ENCODE measurements around the gene STXBP1. TPM values are rescaled to one million over a fixed set of nuclear protein-coding genes. Genes with fewer than 3 reads are reported as not detected.

STXBP1 gene
- polyA plus RNA-seq, 2 of the 4 experiments (the other 2 are of a cell fraction) = 13.3 to 22.6 TPM

- no peaks in the 10 kb centered on the region for H3K9me3 ChIP-seq
- H3K4me1 ChIP-seq = 0 out of 3 replicates have a peak, but pooled peaks cover 3% of the 10 kb centered on the region
- no peak overlapping the region; the same call in 2 of the 3 replicates for H3K4me2 ChIP-seq
- peak overlapping the region in 1 of 2 experiments; percentile 94; a peak in 4 of 6 replicates for H3K27ac ChIP-seq
- TF ChIP-seq FOXS1 (CRISPR knock-in tag; IDR thresholded peaks at IDR 0.05) (no peak), MAFK (IDR thresholded peaks at IDR 0.05; ENCODE audit: partially characterized antibody) (no peak), ELK1 (IDR thresholded peaks at IDR 0.05; ENCODE audit: low read depth, low read length) (no peak), HEYL (CRISPR knock-in tag; IDR thresholded peaks at IDR 0.05) (no peak), MAX (IDR thresholded peaks at IDR 0.05) (no peak), BHLHE40 (IDR thresholded peaks at IDR 0.05; ENCODE audit: low read depth, low read length) (no peak), ZFP36 (IDR thresholded peaks at IDR 0.05; ENCODE audit: borderline replicate concordance, partially characterized antibody) (no peak), PBX3 (IDR thresholded peaks at IDR 0.05) (no peak), NR3C1 (IDR thresholded peaks at IDR 0.05) (no peak), SREBF2 (IDR thresholded peaks at IDR 0.05) (no peak), E2F6 (IDR thresholded peaks at IDR 0.05; ENCODE audit: borderline replicate concordance, low read depth) (no peak), POLR2A (IDR thresholded peaks at IDR 0.05; ENCODE audit: low read length) (no peak), KDM5A (IDR thresholded peaks at IDR 0.05) (no peak), HDAC2 (IDR thresholded peaks at IDR 0.05) (no peak), MAZ (IDR thresholded peaks at IDR 0.05; ENCODE audit: borderline replicate concordance, low read depth, low read length) (no peak), HES2 (IDR thresholded peaks at IDR 0.05) (no peak), JUNB (IDR thresholded peaks at IDR 0.05) (no peak), FOSB (CRISPR knock-in tag; IDR thresholded peaks at IDR 0.05) (no peak)
- ChIA-PET POLR2A (no interaction called here), CTCF (interaction anchor here (1.1 to 1.9 kb wide), 2 partner anchors 16 to 37 kb away, joined by 4 to 8 read pairs; partner anchors contain the start of gene TOR2A)
- no peak for FAIRE-seq
- ATAC-seq = no peak
- no peak overlapping the region for H3K4me3 ChIP-seq
- no peak for DNase-seq (ENCODE audit: low read depth in 1 of 2, low spot score in 1 of 2)
- 94% methylated on average over 5 of the region's 5 CpGs for WGBS (ENCODE audit: missing lambda C conversion rate)
Observed at GRCh38 chr9:127698386-127698785, 86.3 kb downstream of the STXBP1 start.

GRCh38 chr9:127698985-127699670, 87.1 kb downstream of the STXBP1 start:
- WGBS (ENCODE audit: missing lambda C conversion rate) = 22% methylated on average over 28 of the region's 41 CpGs
- H3K9me3 ChIP-seq = no peaks in the 10 kb centered on the region
- ChIA-PET POLR2A (no interaction called here), CTCF (interaction anchor here (1.1 to 1.9 kb wide), 2 partner anchors 16 to 36 kb away, joined by 4 to 8 read pairs; partner anchors contain the start of gene TOR2A)
- peak overlapping the region; percentile 39 for H3K4me3 ChIP-seq
- no peak for FAIRE-seq
- H3K4me2 ChIP-seq = peak overlapping the region; percentile 73
- H3K4me1 ChIP-seq = 0 out of 3 replicates have a peak, but pooled peaks cover 3% of the 10 kb centered on the region
- peak; percentile 99 for ATAC-seq
- DNase-seq (ENCODE audit: low read depth in 1 of 2, low spot score in 1 of 2) = peak; percentile 98
- peak overlapping the region; percentile 80 to 94 for H3K27ac ChIP-seq
- no peak for TF ChIP-seq ELK1 (IDR thresholded peaks at IDR 0.05; ENCODE audit: low read depth, low read length)
- no peak for TF ChIP-seq KDM1A (IDR thresholded peaks at IDR 0.05; ENCODE audit: low read depth)
- TF ChIP-seq NPAS2 (CRISPR knock-in tag; IDR thresholded peaks at IDR 0.05; ENCODE audit: borderline replicate concordance) = peak; percentile 92
- TF ChIP-seq CHD4 (IDR thresholded peaks at IDR 0.05; ENCODE audit: borderline replicate concordance) = no peak; the same call in 1 of the 2 replicates
- TF ChIP-seq ESRRA (IDR thresholded peaks at IDR 0.05; ENCODE audit: borderline replicate concordance, low read length) = no peak
- no peak for TF ChIP-seq SREBF2 (IDR thresholded peaks at IDR 0.05)
- TF ChIP-seq PBX3 (IDR thresholded peaks at IDR 0.05) = no peak
- TF ChIP-seq POLR2A (IDR thresholded peaks at IDR 0.05; ENCODE audit: low read length) = peak; percentile 66
- TF ChIP-seq BCL3 (IDR thresholded peaks at IDR 0.05) = no peak
- no peak for TF ChIP-seq NR3C1 (IDR thresholded peaks at IDR 0.05)
- no peak for TF ChIP-seq EP300 (IDR thresholded peaks at IDR 0.05)
- no peak for TF ChIP-seq CHD2 (IDR thresholded peaks at IDR 0.05; ENCODE audit: low read length, partially characterized antibody)
- peak in 1 of 2 experiments; percentile 78; a peak in 2 of 5 replicates for TF ChIP-seq JUN (IDR thresholded peaks at IDR 0.05)
- no peak for TF ChIP-seq MYC (IDR thresholded peaks at IDR 0.05; ENCODE audit: borderline replicate concordance, low read length)
- TF ChIP-seq RARB (CRISPR knock-in tag; IDR thresholded peaks at IDR 0.05) = no peak
- no peak for TF ChIP-seq HOXA7 (CRISPR knock-in tag; IDR thresholded peaks at IDR 0.05)
- no peak for TF ChIP-seq NFE2L2 (conservative IDR thresholded peaks at IDR 0.05; ENCODE audit: low read length)
- no peak for TF ChIP-seq MAFK (IDR thresholded peaks at IDR 0.05; ENCODE audit: partially characterized antibody)
- TF ChIP-seq FOXS1 (CRISPR knock-in tag; IDR thresholded peaks at IDR 0.05) = 0 out of 2 replicates have a peak, but pooled peaks have one; percentile 51
